Activated CD8-positive, alpha-beta memory T cell treated with anti-CD3 and anti-CD28 coated beads, Interleukin-2, amount 50 U/mL, for 48 hours (primary cell): ENCODE data around the gene ABCA5.
"Not testable (repeated sequence)": the region's sequence is repeated elsewhere in the genome, so short reads cannot be mapped to it uniquely, and the experiment has no call there.

Source experiments
- DNase-seq: peaks from one replicate; pipeline ENCODE4 v3.0.0-alpha.2; 2020

ABCA5 gene

DNA sequence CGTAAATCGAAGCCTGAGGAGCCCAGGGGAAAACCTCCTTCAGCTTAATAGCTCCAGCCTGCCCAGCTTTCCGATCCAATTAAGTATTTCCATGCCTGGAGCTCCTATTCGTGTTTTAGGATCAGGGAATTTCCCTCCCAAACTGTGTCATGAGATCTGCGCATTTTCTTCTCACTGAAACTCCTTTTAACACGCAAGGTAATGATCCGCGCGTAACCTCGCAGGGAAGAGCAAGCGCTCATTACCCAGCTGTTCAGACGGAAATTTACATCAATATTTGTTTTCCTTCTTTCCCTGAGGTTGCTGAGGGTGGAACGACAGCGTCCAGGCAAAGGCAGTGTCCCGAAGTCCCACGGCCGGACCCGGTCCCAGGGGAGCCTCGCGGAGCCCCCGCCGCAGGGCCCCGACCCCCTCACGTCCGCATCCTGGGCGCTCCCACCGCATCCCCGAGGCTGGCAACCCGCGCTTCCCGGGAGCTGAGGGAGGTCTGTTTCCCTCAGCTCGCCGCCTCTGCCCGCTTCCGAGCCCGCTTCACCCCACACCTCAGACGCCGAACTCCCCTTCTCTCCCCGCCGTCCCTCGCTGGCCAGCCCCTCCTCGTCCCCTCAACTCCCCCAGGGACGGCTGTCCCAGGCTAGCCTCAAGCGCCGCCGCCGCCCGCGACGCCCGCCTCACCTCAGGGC, 415 bp downstream of the ABCA5 start:
- no peak for DNase-seq

DNA sequence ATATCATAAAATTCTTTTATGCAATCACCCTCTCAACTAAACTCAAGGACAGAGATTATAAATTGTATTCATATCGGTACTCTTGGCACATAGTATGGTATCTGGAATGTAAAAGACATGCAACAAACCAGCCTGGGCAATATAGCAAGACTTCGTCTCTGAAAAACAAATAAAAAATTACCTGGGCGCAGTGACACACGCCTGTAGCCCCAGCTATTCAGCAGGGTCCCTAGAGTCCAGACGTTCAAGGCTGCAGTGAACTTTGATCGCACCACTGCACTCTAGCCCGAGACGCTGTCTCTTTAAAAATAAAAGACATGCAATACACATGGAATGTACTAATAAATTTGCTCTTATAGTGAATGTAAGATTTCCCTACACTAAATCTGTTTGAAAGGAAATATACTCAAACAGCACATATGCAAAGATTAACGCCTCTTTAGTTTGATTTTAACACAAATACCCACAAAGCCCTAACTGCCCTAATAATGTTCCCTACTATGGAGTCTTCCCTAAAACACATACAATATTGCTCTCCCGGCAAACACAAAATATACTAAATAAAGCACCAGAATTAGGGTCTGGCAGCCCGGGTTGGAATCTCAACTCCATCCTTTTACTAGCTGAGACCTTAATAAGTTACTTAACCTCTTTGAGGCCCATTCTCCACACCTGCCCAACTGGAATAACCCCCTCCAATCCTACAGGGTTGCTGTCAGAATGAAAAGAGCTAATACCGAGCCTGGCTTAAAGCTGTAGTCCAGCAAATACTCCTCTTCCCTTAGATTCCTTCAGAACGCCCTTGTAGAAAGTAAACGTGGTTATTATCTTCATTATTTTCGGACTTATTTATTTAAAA, 1.2 kb downstream of the ABCA5 start:
- no peak for DNase-seq

DNA sequence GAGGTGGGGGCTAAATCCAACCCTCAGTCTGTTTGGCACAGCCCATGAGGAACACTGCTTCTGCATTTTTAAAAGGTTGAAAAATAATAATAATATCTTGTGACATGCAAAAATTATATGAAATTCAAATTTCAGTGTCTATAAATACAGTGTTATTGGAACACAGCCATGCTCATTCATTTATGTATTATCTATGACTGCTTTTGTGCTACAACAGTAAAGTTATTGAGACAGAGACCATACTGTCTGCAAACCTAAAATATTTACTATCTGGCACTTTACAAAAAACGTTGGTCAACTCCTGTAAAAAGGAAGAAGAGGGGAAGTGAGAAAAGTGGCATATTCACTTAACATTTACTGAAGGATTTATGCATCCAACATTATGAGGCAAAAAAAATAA, 3.1 kb downstream of the ABCA5 start:
- no peak for DNase-seq

DNA sequence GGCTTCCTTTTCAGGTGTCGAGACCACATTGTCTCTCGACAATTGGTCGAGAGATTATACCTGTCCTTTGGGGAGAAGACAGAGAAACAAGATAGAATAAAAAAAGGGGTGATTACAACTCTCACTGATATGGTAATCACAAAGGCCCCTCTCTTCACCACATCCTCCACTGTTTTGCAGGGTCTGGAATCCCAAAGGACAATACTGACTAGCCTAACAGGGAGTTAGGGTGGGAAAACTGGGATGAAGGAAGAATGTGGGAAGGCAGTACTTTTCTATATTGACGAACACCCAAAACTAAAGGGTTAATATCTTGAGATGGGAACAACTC, 6.1 kb downstream of the ABCA5 start:
- no peak for DNase-seq

DNA sequence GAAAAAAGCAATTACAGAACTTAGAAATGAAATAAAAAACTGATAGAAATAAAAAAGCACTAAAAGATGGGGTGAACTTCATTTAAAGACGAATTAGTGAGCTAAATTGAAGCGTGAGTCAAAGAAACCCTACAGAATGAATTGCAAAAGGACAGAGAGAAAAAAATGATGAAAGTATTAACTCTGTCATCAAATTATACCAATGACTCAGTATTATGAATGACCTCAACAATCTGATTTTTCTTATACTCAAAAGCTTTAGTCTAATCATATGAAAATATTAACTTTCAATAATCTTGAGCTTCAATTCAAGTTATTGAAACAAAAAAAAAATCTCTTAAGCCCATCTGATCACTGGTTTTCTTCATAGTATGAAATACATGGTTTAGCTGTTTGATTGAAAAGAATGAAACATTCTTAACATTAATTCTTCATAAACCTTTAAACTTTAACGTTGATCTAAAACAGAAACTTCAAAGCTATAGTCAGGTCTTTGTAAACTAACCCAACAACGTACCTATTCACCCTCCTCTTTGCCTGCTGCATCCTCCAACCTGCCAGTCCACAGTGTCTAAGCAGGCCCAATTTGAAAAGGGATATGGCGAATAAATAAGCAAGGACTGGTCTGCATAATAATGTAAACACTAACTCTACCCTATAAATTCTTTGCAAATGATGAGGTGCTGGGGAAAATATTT, 6.6 kb downstream of the ABCA5 start:
- no peak for DNase-seq

DNA sequence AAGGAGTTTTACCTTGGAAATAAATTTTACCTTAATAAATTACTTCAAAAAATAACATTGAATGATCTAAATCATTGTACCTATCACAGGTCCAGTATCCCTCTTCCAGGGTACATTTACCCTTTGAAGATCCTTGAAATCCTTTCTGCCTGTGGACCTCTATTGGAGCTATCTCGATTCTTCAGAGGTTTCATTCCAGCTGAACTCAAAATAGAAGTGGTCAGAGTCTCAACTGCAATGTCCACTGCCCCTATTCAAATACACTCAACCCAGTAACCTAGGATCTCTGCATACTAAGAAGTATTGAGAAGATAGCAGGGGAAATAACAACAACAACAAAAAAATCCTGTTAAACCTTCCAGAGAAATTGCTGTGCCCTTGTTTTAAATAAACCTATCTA, 9.3 kb downstream of the ABCA5 start:
- no peak for DNase-seq

DNA sequence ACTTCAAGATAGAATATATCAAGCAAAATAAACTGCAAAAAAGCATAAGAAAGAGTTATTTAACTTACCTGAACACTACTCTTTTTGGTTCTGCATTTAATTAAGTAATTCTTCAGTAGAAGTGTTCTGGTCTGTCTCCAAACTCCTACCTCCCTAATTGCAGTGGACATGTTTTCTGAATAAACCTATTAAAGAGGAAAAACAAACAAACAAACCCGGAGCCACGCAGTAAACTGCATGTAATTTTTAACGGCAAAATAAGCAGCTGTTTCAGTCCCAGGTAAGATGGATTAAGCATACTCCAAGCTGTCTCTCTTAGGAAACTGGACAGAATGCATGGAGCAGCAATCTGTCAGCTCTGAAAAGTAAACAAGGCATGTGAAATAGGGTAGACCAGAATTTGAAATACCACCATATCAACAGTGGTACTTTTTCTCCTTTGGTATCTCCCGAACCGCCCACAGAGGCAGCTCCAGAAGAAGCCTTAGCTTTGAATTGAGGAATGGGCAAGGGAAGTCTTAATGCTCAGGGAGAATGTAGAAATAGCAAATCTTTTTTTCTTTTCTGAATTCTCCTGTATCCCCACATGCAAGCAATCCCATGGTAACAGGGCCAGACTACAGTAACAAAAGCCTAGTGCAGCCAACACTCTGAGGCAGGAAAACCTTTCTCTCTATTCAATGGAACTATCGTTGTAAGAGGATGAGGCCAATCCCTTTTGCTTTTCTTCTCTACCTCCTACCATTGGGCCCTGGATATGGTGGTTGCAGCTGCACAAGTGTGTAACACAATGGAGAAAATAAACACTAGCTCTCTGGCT, 12.5 kb downstream of the ABCA5 start:
- no peak for DNase-seq

DNA sequence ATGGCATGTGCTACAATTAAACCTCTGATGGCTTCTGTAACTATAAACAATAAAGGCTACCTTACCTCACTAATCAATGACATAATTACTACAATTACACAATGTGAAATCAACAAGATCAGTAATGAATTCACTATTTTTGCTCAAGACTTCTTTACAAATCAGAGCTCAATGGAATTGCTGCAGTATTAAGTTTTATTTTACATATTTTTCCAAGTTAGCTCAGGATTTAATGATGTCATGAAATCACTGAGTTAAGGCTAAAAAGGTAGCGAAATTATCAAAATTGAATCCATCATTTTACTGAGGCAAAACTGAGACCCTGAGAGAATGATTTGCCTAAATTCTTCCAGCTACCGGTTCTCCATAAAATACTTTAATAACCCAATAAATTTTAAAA, 21.8 kb downstream of the ABCA5 start:
- DNase-seq = no peak

DNA sequence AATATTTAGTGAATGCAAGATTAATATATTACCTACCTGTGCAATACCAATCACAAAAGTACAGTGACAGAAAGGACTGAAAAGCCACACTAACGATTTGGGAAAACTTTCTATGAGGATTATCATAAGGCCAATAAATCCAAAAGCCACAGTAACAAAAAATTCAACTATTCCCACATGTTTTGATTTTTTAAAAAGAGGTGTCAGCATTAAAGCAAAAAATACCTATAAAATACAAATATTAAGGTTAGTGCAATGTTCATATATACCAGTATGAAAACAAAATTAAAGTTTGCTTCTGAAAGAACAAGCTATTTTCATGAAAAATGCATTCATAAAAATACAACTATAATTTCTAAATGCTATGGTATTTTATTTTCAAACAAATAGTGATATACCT, 24.3 kb downstream of the ABCA5 start:
- no peak for DNase-seq

DNA sequence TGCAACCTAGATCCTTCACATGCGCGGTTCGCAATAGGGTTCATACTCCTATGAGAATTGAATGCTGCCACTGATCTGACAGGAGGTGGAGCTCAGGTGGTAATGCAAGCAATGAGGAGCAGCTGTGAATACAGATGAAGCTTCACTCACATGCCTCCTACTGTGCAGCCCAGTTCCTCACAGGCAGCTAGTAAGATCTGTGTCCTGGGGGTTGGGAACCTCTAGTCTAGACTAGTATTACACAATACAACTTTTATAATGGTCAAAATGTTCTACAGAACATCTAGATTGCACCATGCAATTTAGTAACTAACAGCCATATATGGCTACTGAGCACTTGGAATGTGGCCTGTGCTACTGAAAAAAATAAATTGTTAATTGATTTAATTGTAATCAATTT, 26.7 kb downstream of the ABCA5 start:
- no peak for DNase-seq

DNA sequence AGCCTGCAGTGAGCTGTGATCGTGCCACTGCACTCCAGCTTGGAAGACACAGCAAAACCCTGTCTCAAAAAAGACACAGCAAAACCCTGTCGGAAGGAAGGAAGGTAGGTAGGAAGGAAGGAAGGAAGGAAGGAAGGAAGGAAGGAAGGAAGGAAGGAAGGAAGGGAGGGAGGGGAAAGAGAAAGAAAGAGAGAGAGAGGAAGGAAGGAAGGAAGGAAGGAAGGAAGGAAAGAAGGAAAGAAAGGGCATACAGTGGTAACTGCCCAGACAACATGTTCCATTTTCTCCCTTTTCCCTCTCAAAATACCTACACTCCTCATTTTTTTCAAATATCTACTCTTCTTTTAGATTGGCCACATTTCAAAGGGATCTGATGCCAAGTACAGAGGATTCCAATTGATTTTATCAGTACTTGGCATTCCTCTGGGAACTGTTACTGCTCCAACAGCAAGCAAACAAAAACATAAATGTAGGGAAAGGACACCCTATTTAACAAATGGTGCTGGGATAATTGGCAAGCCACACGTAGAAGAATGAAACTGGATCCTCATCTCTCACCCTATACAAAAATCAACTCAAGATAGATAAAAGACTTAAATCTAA, 28.7 kb downstream of the ABCA5 start:
- DNase-seq = not testable (repeated sequence)

DNA sequence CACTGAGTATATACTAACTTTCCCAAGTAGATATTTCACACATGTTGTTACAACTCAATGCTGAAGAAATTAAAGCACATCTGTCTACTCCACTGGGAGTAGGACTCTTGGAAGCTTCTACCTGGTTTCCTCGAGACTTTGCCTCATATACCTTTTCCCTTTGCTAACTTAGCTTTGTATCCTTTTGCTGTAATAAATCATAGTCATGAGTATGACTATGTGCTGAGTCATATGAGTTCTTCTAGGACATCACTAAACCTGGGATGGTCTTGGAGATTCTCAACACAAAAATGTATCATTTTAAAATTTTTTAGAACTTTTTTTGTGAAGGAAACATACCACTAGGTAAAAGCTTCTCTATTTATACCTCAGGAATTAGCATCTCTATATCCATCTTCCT, 39.8 kb downstream of the ABCA5 start:
- DNase-seq = no peak

DNA sequence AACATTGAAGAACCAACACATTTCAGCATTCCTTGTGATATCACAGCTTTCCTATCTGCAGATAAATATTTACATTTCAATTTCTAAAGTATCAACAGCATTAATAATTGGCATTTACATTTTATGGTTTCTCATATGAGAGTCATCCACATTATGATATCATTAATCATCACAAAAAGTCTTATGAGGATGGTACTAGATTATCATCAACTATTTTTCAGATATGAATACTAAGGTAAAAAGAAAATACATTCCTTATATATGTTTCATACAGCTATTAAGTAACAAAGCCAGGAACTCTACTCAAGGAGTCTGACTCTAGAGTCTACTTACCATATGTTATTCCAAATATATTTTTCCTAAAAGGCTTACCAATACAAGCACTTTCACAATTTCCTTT, 40.7 kb downstream of the ABCA5 start:
- no peak for DNase-seq

DNA sequence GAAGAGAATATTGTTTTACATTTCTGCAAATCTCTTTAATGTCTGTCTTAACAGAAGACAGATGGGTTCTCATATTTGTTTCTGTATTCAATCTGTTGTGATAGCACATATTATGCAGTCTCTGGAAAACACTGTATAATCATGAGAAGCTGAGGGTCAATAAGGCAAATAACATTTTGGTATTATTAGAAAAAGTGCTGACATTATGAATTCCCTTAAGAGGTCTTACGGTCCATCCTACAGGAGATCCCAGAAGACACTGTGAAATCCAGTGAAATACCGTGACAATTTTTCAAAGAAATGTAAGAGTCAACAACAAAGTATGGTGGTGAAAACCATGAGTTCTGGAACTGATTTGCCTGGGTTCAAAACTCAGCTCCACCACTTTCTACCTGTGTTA, 42.3 kb downstream of the ABCA5 start:
- no peak for DNase-seq

DNA sequence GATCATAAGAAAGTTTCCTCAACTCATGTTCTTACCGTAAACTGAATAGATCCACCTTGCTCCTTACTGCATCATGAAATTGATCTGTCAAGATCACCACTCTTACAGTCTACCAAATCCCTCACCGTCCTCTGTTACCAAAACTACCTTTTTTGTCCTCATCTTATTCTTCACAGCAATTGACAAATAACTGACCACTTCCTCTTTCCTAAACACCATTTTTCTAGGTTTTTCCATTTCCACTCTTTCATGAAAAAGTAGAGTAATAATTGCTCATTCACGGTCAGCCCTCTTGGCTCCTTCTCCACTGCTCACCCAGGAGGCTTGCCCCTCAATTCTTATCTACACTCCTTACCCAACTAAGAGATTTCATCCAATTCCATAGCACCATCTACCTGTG, 44.9 kb downstream of the ABCA5 start:
- no peak for DNase-seq

DNA sequence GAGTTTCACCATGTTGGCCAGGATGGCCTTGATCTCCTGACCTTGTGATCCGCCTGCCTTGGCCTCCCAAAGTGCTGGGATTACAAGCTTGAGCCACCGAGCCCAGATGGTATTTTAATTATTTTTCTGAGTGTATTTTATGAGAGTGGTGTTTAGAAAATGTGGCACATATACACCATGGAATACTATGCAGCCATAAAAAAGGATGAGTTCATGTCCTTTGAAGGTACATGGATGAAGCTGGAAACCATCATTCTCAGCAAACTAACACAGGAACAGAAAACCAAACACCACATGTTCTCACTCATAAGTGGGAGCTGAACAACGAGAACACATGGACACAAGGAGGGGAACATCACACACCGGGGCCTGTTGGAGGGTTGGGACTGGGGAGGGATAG, 50.7 kb downstream of the ABCA5 start:
- DNase-seq = not testable (repeated sequence)

DNA sequence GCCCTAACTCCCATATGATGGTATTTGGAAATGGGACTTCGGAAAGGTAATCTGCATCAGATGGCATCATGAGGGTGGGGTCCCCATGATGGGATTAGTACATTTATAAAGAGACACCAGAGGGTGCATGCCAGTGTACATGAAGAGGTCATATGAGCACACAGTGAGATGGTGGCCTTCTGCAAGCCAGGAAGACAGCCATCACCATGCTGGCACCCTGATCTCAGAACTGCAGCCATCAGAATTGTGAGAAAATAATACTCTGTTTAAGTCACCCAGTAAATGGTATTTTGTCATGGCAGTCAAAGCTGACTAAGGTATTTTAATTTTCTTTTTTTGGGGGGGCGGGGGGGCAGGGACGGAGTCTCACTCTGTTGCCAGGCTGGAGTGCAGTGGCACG, 51.2 kb downstream of the ABCA5 start:
- no peak for DNase-seq

DNA sequence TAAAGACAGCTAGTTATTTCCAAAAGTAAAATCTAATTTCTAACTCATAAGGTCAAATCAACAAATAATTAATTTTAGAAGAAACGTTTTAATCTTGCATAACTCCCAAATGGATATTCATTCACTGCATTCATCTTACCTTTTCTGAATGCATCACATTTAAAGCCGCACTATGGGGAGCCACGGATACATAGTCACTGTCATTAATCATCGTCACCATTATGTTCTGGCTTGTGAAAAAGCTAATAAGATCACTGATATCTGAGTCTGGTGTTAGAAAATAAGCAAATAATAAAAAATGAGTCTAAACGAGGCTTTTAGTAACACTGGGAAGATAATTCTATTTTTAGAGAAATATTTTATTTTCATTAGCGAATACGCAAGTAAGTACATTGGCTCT, 55.9 kb downstream of the ABCA5 start:
- no peak for DNase-seq

DNA sequence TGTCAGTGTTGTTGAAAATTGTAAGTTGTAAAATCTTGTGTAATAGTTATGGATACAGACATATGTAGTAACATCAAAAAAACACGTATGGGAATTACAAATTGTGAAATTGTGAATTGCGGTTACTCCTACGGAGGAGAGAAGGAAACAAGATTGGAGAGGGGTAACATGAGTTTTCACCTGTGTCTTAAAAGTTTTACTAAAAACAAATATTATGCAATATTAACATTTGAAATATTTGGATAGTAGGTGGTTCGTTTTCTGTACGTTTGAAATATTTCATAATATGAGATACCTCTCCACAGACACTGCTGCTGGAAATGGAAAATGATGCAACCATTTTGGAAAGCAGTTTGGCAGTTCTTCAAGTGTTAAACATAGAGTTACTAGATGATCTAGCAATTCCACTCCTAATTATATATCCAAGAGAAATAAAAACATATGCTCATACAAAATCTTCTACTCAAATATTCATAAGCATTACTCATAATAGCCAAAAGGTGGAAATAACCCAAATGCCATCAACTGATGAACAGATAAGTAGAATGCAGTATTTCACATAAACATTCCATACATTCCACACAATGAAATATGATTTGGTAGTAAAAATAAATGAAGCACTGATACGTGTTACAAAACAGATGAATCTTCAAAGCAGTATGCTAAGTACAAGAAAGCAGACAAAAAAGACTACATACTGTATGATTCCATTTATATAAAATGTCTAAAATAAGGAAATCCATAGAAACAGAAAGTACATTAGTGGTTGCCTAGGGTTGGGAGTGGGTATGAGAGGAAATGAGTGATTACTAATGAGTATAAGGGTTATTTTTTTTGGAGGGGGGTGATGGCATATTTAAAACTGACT, 57.6 kb downstream of the ABCA5 start:
- DNase-seq = no peak

DNA sequence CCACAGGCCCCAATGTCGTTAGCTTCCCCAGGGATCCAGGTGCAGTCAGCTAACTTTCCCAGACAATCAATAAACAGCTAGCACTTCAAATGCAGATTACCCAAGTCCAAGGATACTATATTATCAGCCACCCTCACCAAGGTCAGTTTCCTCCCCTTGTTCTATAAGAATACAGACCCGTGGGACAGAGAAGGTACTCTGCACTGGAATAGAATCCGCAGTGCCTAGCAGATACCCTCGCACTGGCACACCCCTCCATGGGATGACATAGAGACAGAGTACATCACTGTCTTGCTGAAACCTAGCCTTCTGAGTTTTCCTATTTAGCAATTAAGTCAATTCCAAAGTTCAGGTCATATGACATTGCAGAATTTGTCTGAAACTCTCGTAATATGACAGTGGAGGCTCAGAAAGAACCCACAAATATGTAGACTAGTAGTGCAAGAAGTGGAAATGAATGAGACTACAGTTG, 58.4 kb downstream of the ABCA5 start:
- no peak for DNase-seq

DNA sequence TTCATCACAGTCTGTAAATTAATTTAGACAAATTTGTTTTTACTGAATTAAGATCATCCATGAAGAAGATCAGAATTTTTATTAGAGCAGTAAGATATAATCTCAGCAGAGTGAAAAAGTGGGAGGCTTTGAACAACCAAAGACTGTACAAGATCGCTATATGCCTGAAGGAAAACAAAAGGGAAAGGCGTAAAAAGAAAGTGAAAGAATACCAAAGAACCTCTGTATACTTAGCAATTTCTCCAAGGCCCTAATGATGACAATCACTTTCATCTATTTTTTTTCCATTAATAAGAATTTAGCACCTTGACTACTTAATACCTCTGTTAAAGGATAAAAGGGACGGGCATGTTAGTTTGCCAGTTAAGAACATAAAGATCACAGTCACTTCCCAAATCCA, 59.7 kb downstream of the ABCA5 start:
- DNase-seq = no peak

DNA sequence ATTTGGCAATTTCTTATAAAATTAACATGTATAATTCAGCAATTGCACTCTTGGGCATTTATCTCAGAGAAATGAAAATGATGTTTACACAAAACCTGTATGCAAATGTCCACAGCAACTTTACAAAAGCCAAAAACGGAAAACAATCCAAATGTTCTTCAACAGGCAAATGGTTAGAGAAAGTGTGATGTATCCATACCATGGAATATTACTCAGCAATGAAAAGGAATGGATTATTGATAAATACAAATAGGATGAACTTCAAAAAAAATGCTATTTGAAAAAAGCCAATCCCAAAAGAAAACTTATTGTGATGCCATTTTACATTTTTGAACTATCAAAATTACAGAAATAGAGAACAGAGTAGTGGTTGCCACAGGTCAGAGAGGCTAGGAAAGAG, 61.1 kb downstream of the ABCA5 start:
- DNase-seq = no peak
